SK-N-SH (cell line): ENCODE measurements around the gene SLC35A1. TPM values are rescaled to one million over a fixed set of nuclear protein-coding genes. Genes with fewer than 3 reads are reported as not detected.

Experiments
- CTCF ChIA-PET: fragments of 300-600, 350-600 bp; formaldehyde crosslinking; extraction: SDS; loops from one replicate; lab custom pipeline; 2021; lab: Yijun Ruan, JAX
- POLR2A ChIA-PET: fragments of 350-600 bp; sonication (Branson Sonifier 250); formaldehyde crosslinking; extraction: SDS; loops from one replicate; lab custom pipeline; 2020; ENCODE audit warnings: antibody characterized with exemption, inconsistent platforms; lab: Yijun Ruan, JAX
- DNase-seq: peaks from one replicate; pipeline ENCODE4 v3.0.0; 2012
- H2AFZ ChIP-seq: fragments of 200-600 bp; sonication (generic); 2 replicates; pipeline ENCODE4 v1.8.1; 2016; ENCODE audit warnings: antibody characterized with exemption, mild to moderate bottlenecking, low read depth
- H3F3A ChIP-seq: fragments of 200-600 bp; sonication (generic); replicated peaks from 2 replicates; pipeline ENCODE3; 2016; ENCODE audit warnings: antibody characterized with exemption, mild to moderate bottlenecking; ENCODE audit not compliant: insufficient read depth
- H3K27ac ChIP-seq, 2 experiments: fragments of 200-500 bp in 1 of 2; fragments of 200-600 bp in 1 of 2; sonication (Bioruptor generic) in 1 of 2; sonication (generic), shearing (Covaris generic) in 1 of 2; 2 replicates each; pipeline versions ENCODE4 v1.5.1 to v1.6.1; 2014 to 2016; ENCODE audit warnings: low read depth in 2 of 2, inconsistent platforms in 1 of 2, low read length in 1 of 2, mild to moderate bottlenecking in 1 of 2, mixed read lengths in 1 of 2
- H3K27me3 ChIP-seq: fragments of 200-600 bp; sonication (generic), shearing (Covaris generic); 2 replicates; pipeline ENCODE4 v1.6.1; 2016; ENCODE audit warnings: mixed run types; ENCODE audit not compliant: insufficient read depth
- H3K36me3 ChIP-seq, 2 experiments: fragments of 200-500 bp in 1 of 2; fragments of 200-600 bp in 1 of 2; sonication (Bioruptor generic) in 1 of 2; sonication (generic) in 1 of 2; replicated peaks in 1 of 2; 2 replicates each; pipeline versions ENCODE3 to v1.5.1; 2014 to 2016; ENCODE audit warnings: low read length in 1 of 2, mild to moderate bottlenecking in 1 of 2; ENCODE audit not compliant: insufficient read depth in 2 of 2, control insufficient read depth in 1 of 2
- H3K4me1 ChIP-seq, 2 experiments: fragments of 200-500 bp in 1 of 2; fragments of 200-600 bp in 1 of 2; sonication (Bioruptor generic) in 1 of 2; sonication (generic), shearing (Covaris generic) in 1 of 2; 2 replicates each; pipeline versions ENCODE4 v1.5.1 to v1.6.1; 2014 to 2016; ENCODE audit warnings: low read depth in 1 of 2, low read length in 1 of 2, mixed run types in 1 of 2; ENCODE audit not compliant: insufficient read depth in 2 of 2, control insufficient read depth in 1 of 2
- H3K4me2 ChIP-seq: fragments of 200-600 bp; sonication (generic), shearing (Covaris generic); 2 replicates; pipeline ENCODE4 v1.6.1; 2017; ENCODE audit warnings: mixed run types
- H3K4me3 ChIP-seq, 2 experiments: fragments of 200-500 bp in 1 of 2; fragments of 200-600 bp in 1 of 2; sonication (Bioruptor generic) in 1 of 2; sonication (generic), shearing (Covaris generic) in 1 of 2; 2 replicates each; pipeline versions ENCODE4 v1.5.1 to v1.8.1; 2014 to 2016; ENCODE audit warnings: low read depth in 2 of 2, inconsistent platforms in 1 of 2, low read length in 1 of 2, mild to moderate bottlenecking in 1 of 2, mixed read lengths in 1 of 2, moderate library complexity in 1 of 2
- H3K79me2 ChIP-seq: fragments of 200-600 bp; sonication (generic); 2 replicates; pipeline ENCODE4 v1.8.1; 2017; ENCODE audit warnings: mild to moderate bottlenecking; ENCODE audit not compliant: insufficient read depth
- H3K9ac ChIP-seq: fragments of 200-600 bp; sonication (generic); 2 replicates; pipeline ENCODE4 v1.6.1; 2017; ENCODE audit warnings: mixed run types
- H3K9me2 ChIP-seq: fragments of 200-600 bp; sonication (generic); 2 replicates; pipeline ENCODE4 v1.6.1; 2017; ENCODE audit warnings: mixed run types
- H3K9me3 ChIP-seq: fragments of 200-600 bp; sonication (generic); 2 replicates; pipeline ENCODE4 v1.6.1; 2017; ENCODE audit warnings: mixed run types, mild to moderate bottlenecking, moderate library complexity
- H4K20me1 ChIP-seq: fragments of 200-600 bp; sonication (generic); 2 replicates; pipeline ENCODE4 v1.6.1; 2017; ENCODE audit warnings: mild to moderate bottlenecking, mixed run types; ENCODE audit not compliant: insufficient read depth
- CHD2 ChIP-seq: fragments of 150-350 bp; IDR thresholded peaks from 2 replicates; pipeline ENCODE4 v1.6.1; 2018; ENCODE audit warnings: low read length; ENCODE audit not compliant: partially characterized antibody
- ELF1 ChIP-seq: IDR thresholded peaks from 2 replicates; pipeline ENCODE4 v1.4.0; 2012
- FOSL2 ChIP-seq: IDR thresholded peaks from 2 replicates; pipeline ENCODE4 v1.4.0; 2012; ENCODE audit warnings: low read depth, mild to moderate bottlenecking, moderate library complexity, borderline replicate concordance
- GATA2 ChIP-seq: sonication (generic); formaldehyde crosslinking; IDR thresholded peaks from 2 replicates; pipeline ENCODE4 v1.5.0; 2020; ENCODE audit warnings: mild to moderate bottlenecking, missing genetic modification reagents
- MEF2A ChIP-seq: IDR thresholded peaks from 2 replicates; pipeline ENCODE4 v1.4.0; 2012; ENCODE audit warnings: low read depth, borderline replicate concordance
- NFIC ChIP-seq: IDR thresholded peaks from 2 replicates; pipeline ENCODE4 v1.4.0; 2012; ENCODE audit warnings: borderline replicate concordance
- POLR2AphosphoS5 ChIP-seq: IDR thresholded peaks from 2 replicates; pipeline ENCODE4 v1.6.1; 2012; ENCODE audit warnings: low read depth, low read length
- SIN3A ChIP-seq: IDR thresholded peaks from 2 replicates; pipeline ENCODE4 v1.6.1; 2012; ENCODE audit warnings: low read depth, mild to moderate bottlenecking, low read length, moderate library complexity, borderline replicate concordance
- SMC3 ChIP-seq: IDR thresholded peaks from 2 replicates; pipeline ENCODE4 v1.6.1; 2012; ENCODE audit warnings: low read depth, low read length, improper control_type of control experiment
- TAF1 ChIP-seq: IDR thresholded peaks from 2 replicates; pipeline ENCODE4 v1.6.1; 2012; ENCODE audit warnings: low read depth, mild to moderate bottlenecking, low read length, moderate library complexity, borderline replicate concordance
- WGBS: methylation state at CpG from one replicate; pipeline ENCODE4 v1.1.6; 2017; ENCODE audit warnings: low lambda C conversion rate; 5-methylcytosine and 5-hydroxymethylcytosine counted together
- polyA plus RNA-seq, 3 experiments: library from polyadenylated mRNA; depleted of rRNA; stranded (reverse); fragments of >200 nt; gene quantifications; 2 replicates each; pipeline ENCODE4 v1.2.3, GENCODE V29; 2012
- TF ChIP-seq, protein P1 (sequence below): IDR thresholded peaks from 2 replicates; pipeline ENCODE4 v1.6.1; 2012; ENCODE audit warnings: mild to moderate bottlenecking, low read depth, low read length, moderate library complexity
- TF ChIP-seq, protein P2 (sequence below): IDR thresholded peaks from 2 replicates; pipeline ENCODE4 v1.4.0; 2012; ENCODE audit warnings: low read depth, borderline replicate concordance
- TF ChIP-seq, protein P3 (sequence below): IDR thresholded peaks from 2 replicates; pipeline ENCODE4; 2012
- TF ChIP-seq, protein P4 (sequence below): fragments of 150-350 bp; IDR thresholded peaks from 2 replicates; pipeline ENCODE4 v1.6.1; 2017; ENCODE audit warnings: antibody characterized with exemption, low read length, low read depth, borderline replicate concordance
- TF ChIP-seq, protein P5 (sequence below): IDR thresholded peaks from 2 replicates; pipeline ENCODE4 v1.4.0; 2012; ENCODE audit warnings: low read depth, borderline replicate concordance

SLC35A1 gene
- polyA plus RNA-seq, 1 of the 3 experiments (the other 2 are of a cell fraction): 9.2 TPM

DNA sequence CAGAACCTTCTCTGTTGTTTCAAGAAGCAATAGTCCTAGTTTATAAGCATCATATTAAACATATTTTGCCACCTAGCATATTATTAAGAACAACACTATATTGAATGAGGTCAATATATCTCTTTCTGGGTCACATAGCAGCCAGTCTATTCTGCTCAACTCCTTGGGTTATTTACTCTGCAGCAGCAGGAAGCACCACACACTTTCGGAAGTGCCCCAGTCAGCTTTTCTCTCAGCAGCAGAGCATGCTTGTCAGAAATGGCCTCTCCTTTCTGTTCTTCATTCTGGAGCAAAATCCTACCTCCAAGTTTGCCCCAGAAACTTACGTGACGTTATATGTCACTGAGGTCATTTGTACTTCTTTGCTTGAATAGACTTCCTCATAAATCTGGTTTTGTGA, 42.3 kb upstream of the SLC35A1 start:
- Histone ChIP-seq H3K4me1 (no peaks in the 10 kb centered on the region), H3K27me3 (no peaks in the 10 kb centered on the region), H3K79me2 (no peaks in the 10 kb centered on the region), H3K27ac (no peak overlapping the region), H3K4me2 (no peak overlapping the region), H4K20me1 (no peaks in the 10 kb centered on the region), H3K9me2 (no peaks in the 10 kb centered on the region), H2AFZ (no peak overlapping the region), H3F3A (no peaks in the 10 kb centered on the region), H3K9ac (no peak overlapping the region), H3K4me3 (no peak overlapping the region), H3K36me3 (no peaks in the 10 kb centered on the region), H3K9me3 (no peaks in the 10 kb centered on the region)
- WGBS: 64% methylated on average over 3 of the region's 3 CpGs
- ChIA-PET POLR2A (no interaction called here), CTCF (interaction anchor here (1.3 kb wide), 1 partner anchor 10 kb away, joined by 3 read pairs; no protein-coding TSS in a partner anchor)
- TF ChIP-seq SMC3 (no peak), GATA2 (CRISPR knock-in tag) (no peak), FOSL2 (no peak), CHD2 (no peak), ELF1 (no peak), NFIC (no peak), POLR2AphosphoS5 (no peak), SIN3A (no peak), MEF2A (no peak), TAF1 (no peak)
- TF ChIP-seq, protein P1, sequence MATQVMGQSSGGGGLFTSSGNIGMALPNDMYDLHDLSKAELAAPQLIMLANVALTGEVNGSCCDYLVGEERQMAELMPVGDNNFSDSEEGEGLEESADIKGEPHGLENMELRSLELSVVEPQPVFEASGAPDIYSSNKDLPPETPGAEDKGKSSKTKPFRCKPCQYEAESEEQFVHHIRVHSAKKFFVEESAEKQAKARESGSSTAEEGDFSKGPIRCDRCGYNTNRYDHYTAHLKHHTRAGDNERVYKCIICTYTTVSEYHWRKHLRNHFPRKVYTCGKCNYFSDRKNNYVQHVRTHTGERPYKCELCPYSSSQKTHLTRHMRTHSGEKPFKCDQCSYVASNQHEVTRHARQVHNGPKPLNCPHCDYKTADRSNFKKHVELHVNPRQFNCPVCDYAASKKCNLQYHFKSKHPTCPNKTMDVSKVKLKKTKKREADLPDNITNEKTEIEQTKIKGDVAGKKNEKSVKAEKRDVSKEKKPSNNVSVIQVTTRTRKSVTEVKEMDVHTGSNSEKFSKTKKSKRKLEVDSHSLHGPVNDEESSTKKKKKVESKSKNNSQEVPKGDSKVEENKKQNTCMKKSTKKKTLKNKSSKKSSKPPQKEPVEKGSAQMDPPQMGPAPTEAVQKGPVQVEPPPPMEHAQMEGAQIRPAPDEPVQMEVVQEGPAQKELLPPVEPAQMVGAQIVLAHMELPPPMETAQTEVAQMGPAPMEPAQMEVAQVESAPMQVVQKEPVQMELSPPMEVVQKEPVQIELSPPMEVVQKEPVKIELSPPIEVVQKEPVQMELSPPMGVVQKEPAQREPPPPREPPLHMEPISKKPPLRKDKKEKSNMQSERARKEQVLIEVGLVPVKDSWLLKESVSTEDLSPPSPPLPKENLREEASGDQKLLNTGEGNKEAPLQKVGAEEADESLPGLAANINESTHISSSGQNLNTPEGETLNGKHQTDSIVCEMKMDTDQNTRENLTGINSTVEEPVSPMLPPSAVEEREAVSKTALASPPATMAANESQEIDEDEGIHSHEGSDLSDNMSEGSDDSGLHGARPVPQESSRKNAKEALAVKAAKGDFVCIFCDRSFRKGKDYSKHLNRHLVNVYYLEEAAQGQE: no peak
- TF ChIP-seq, protein P2, sequence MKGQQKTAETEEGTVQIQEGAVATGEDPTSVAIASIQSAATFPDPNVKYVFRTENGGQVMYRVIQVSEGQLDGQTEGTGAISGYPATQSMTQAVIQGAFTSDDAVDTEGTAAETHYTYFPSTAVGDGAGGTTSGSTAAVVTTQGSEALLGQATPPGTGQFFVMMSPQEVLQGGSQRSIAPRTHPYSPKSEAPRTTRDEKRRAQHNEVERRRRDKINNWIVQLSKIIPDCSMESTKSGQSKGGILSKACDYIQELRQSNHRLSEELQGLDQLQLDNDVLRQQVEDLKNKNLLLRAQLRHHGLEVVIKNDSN: no peak
- TF ChIP-seq, protein P3, sequence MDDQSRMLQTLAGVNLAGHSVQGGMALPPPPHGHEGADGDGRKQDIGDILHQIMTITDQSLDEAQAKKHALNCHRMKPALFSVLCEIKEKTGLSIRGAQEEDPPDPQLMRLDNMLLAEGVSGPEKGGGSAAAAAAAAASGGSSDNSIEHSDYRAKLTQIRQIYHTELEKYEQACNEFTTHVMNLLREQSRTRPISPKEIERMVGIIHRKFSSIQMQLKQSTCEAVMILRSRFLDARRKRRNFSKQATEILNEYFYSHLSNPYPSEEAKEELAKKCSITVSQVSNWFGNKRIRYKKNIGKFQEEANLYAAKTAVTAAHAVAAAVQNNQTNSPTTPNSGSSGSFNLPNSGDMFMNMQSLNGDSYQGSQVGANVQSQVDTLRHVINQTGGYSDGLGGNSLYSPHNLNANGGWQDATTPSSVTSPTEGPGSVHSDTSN: no peak
- TF ChIP-seq, protein P4, sequence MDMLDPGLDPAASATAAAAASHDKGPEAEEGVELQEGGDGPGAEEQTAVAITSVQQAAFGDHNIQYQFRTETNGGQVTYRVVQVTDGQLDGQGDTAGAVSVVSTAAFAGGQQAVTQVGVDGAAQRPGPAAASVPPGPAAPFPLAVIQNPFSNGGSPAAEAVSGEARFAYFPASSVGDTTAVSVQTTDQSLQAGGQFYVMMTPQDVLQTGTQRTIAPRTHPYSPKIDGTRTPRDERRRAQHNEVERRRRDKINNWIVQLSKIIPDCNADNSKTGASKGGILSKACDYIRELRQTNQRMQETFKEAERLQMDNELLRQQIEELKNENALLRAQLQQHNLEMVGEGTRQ: no peak
- TF ChIP-seq, protein P5, sequence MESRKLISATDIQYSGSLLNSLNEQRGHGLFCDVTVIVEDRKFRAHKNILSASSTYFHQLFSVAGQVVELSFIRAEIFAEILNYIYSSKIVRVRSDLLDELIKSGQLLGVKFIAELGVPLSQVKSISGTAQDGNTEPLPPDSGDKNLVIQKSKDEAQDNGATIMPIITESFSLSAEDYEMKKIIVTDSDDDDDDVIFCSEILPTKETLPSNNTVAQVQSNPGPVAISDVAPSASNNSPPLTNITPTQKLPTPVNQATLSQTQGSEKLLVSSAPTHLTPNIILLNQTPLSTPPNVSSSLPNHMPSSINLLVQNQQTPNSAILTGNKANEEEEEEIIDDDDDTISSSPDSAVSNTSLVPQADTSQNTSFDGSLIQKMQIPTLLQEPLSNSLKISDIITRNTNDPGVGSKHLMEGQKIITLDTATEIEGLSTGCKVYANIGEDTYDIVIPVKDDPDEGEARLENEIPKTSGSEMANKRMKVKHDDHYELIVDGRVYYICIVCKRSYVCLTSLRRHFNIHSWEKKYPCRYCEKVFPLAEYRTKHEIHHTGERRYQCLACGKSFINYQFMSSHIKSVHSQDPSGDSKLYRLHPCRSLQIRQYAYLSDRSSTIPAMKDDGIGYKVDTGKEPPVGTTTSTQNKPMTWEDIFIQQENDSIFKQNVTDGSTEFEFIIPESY: no peak
- no peak for DNase-seq
